Ascending aorta (tissue), 2 donors: ENCODE measurements around the gene IL4I1. TPM values are rescaled to one million over a fixed set of nuclear protein-coding genes. Genes with fewer than 3 reads are reported as not detected.

Experiments
- DNase-seq, 2 donors: peaks; one replicate each; pipeline ENCODE4 v3.0.0-alpha.2; 2019; ENCODE audit warnings: low spot score in 2 of 2
- H3K27ac ChIP-seq, 2 donors: fragments of 200-600 bp; sonication (generic); one replicate each; pipeline ENCODE4 v1.5.1; 2016 to 2017; ENCODE audit warnings: mild to moderate bottlenecking in 1 of 2
- H3K27me3 ChIP-seq: fragments of 200-600 bp; sonication (generic); one replicate; pipeline ENCODE4 v1.5.1; 2017
- H3K36me3 ChIP-seq, 2 donors: fragments of 200-600 bp; sonication (generic); one replicate each; pipeline ENCODE4 v1.5.1; 2016
- H3K4me1 ChIP-seq, 2 donors: fragments of 200-600 bp; sonication (generic); one replicate each; pipeline ENCODE4 v1.5.1; 2016 to 2017; ENCODE audit warnings: mild to moderate bottlenecking in 1 of 2
- H3K4me3 ChIP-seq, 2 donors: fragments of 200-600 bp; sonication (generic); one replicate each; pipeline ENCODE4 v1.5.1; 2016 to 2017; ENCODE audit warnings: mild to moderate bottlenecking in 1 of 2
- H3K9me3 ChIP-seq, 2 donors: fragments of 200-600 bp; sonication (generic); one replicate each; pipeline ENCODE4 v1.5.1; 2016
- CTCF ChIP-seq, 3 experiments: fragments of 200-600 bp in 2 of 3; fragments of 450-650 bp in 1 of 3; sonication (generic) in 2 of 3; IDR thresholded peaks; one replicate each; pipeline ENCODE4 v1.5.1; 2016 to 2019; ENCODE audit warnings: antibody characterized with exemption in 3 of 3, mild to moderate bottlenecking in 1 of 3, moderate library complexity in 1 of 3
- intact Hi-C: fragments of 100-400 bp; cut with DNase I; formaldehyde crosslinking; loops from one replicate; pipeline ENCODE4 v1.15.1; 2023
- total RNA-seq: library from RNA; depleted of rRNA; stranded (reverse); fragments of >200 nt; gene quantifications from one replicate; pipeline ENCODE4 v1.1.0, GENCODE V29; 2016

Gene IL4I1
- total RNA-seq, 1 donor from 2014 or later = 0.96 TPM

- DNase-seq = no peak
- H3K36me3 ChIP-seq = no peaks in the 10 kb centered on the region
- intact Hi-C loops = no loop called here
- H3K4me3 ChIP-seq = no peak overlapping the region
- H3K27me3 ChIP-seq = no peaks in the 10 kb centered on the region
- no peak for TF ChIP-seq CTCF (IDR thresholded peaks at IDR 0.05)
- no peaks in the 10 kb centered on the region for H3K4me1 ChIP-seq
- no peaks in the 10 kb centered on the region for H3K9me3 ChIP-seq
- H3K27ac ChIP-seq = no peak overlapping the region
Measured at GRCh38 chr19:49895566-49896297, 955 bp downstream of the IL4I1 start.

GRCh38 chr19:49894879-49895565, 1.7 kb downstream of the IL4I1 start:
- no peaks in the 10 kb centered on the region for H3K27me3 ChIP-seq
- intact Hi-C loops = no loop called here
- TF ChIP-seq CTCF (IDR thresholded peaks at IDR 0.05) = no peak
- no peaks in the 10 kb centered on the region for H3K9me3 ChIP-seq
- no peaks in the 10 kb centered on the region for H3K36me3 ChIP-seq
- no peak overlapping the region for H3K27ac ChIP-seq
- no peak overlapping the region for H3K4me3 ChIP-seq
- peaks cover 4 to 5% of the 10 kb centered on the region in 2 donors for H3K4me1 ChIP-seq
- no peak for DNase-seq

GRCh38 chr19:49894011-49894664, 2.5 kb downstream of the IL4I1 start:
- no peaks in the 10 kb centered on the region for H3K9me3 ChIP-seq
- no peak overlapping the region for H3K4me3 ChIP-seq
- DNase-seq = no peak
- H3K36me3 ChIP-seq = no peaks in the 10 kb centered on the region
- intact Hi-C loops = no loop called here
- H3K27me3 ChIP-seq = no peaks in the 10 kb centered on the region
- no peak for TF ChIP-seq CTCF (IDR thresholded peaks at IDR 0.05)
- H3K27ac ChIP-seq = no peak overlapping the region
- peaks cover 4 to 8% of the 10 kb centered on the region in 2 donors for H3K4me1 ChIP-seq

- no peaks in the 10 kb centered on the region for H3K27me3 ChIP-seq
- intact Hi-C loops = no loop called here
- no peaks in the 10 kb centered on the region for H3K9me3 ChIP-seq
- peaks cover 4 to 8% of the 10 kb centered on the region in 2 donors for H3K4me1 ChIP-seq
- DNase-seq = no peak
- TF ChIP-seq CTCF (IDR thresholded peaks at IDR 0.05) = no peak
- H3K36me3 ChIP-seq = peaks cover 5 to 8% of the 10 kb centered on the region in 2 donors
- H3K27ac ChIP-seq = no peak overlapping the region
- no peak overlapping the region for H3K4me3 ChIP-seq
Measured at GRCh38 chr19:49892716-49893115, 4.0 kb downstream of the IL4I1 start.

- Histone ChIP-seq H3K4me1 (peaks cover 4 to 8% of the 10 kb centered on the region in 2 donors), H3K36me3 (peaks cover 10 to 18% of the 10 kb centered on the region in 2 donors), H3K27me3 (no peaks in the 10 kb centered on the region), H3K27ac (no peak overlapping the region), H3K4me3 (no peak overlapping the region), H3K9me3 (no peaks in the 10 kb centered on the region)
- intact Hi-C loops = no loop called here
- DNase-seq = no peak
- no peak for TF ChIP-seq CTCF (IDR thresholded peaks at IDR 0.05)
Measured at GRCh38 chr19:49891393-49891792, 5.3 kb downstream of the IL4I1 start.
